ENCODE results near the gene PPM1B.

- TF ChIP-seq SP1 (IDR thresholded peaks at IDR 0.05) (no peak), SUZ12 (IDR thresholded peaks at IDR 0.05) (no peak), ZNF384 (IDR thresholded peaks at IDR 0.05) (no peak), ARNT (IDR thresholded peaks at IDR 0.05) (no peak), BHLHE40 (IDR thresholded peaks at IDR 0.05; ENCODE audit: borderline replicate concordance) (no peak), L3MBTL2 (conservative IDR thresholded peaks at IDR 0.05) (no peak), HDGF (IDR thresholded peaks at IDR 0.05; ENCODE audit: borderline replicate concordance) (no peak), FOXM1 (IDR thresholded peaks at IDR 0.05; ENCODE audit: borderline replicate concordance) (no peak)
Observed at GRCh38 chr2:44254023-44254422, 85.3 kb downstream of the PPM1B start.
